ENCODE data around the gene GALNT2. TPM values are rescaled to one million over a fixed set of nuclear protein-coding genes. Genes with fewer than 3 reads are reported as not detected.

Gene GALNT2
- total RNA-seq, 1 experiment from 2014 or later: 152 TPM

DNA sequence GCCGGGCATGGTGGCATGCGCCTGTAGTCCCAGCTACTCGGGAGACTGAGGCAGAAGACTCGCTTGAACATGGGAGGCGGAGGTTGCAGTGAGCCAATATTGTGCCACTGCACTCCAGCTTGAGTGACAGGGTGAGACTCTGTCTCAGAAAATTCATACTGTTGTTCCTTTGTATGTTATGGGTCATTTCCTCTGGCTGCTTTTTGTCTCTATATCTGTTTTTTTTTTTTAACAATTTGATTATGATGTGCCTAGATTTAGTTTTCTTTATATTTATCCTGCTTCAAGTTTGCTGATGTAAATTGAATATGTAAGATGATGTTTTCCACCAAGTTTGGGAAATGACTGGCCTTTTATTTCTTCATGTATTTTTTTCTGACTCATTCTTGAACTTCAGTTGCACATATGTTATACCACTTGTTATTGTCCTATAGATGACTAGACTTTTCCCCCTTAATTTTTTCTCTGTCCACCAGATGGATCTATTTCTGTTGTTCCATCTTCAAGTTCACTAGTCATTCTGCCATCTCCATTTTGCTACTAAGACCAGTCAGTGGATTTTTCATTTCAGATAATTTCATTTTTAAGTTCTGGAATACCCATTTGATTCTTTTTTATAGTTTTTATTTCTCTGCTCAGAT is 173.5 kb downstream of the GALNT2 start:
- DNase-seq (ENCODE audit: low read depth, low spot score): no peak
- no peak overlapping the region for H3K27ac ChIP-seq (ENCODE audit: low read length)
- no peaks in the 10 kb centered on the region for H3K9me3 ChIP-seq (ENCODE audit: control insufficient read depth, insufficient read depth, low read depth, low read length)
- BruUV-seq (replicated peaks): no TSS peak
- POLR2A ChIA-PET: no interaction called here
- intact Hi-C loops (cut with micrococcal nuclease; ENCODE audit: unreplicated experiment): no loop called here
- CTCF ChIA-PET: interaction anchor here (0.6 kb wide), 1 partner anchor 169 kb away, joined by 3 read pairs; no protein-coding TSS in a partner anchor
- no peak for ATAC-seq
- H3K4me1 ChIP-seq (ENCODE audit: control insufficient read depth, insufficient read depth, low read length): no peaks in the 10 kb centered on the region
- no peaks in the 10 kb centered on the region for H3K36me3 ChIP-seq (ENCODE audit: control insufficient read depth, insufficient read depth, low read length)
- no peaks in the 10 kb centered on the region for H3K27me3 ChIP-seq (ENCODE audit: control insufficient read depth, insufficient read depth, low read length)
- in situ Hi-C loops (cut with HindIII; ENCODE audit: low pct_unique_long_range_greater_than_20kb, low sequenced_read_pairs): no loop called here
- TF ChIP-seq SIN3A (IDR thresholded peaks at IDR 0.05; ENCODE audit: borderline replicate concordance, insufficient read depth, low read depth, low read length) (no peak), POLR2AphosphoS5 (IDR thresholded peaks at IDR 0.05; ENCODE audit: low read depth, low read length) (no peak), TCF7L2 (IDR thresholded peaks at IDR 0.05; ENCODE audit: low read depth, low read length) (no peak)
- TF ChIP-seq, protein P1, sequence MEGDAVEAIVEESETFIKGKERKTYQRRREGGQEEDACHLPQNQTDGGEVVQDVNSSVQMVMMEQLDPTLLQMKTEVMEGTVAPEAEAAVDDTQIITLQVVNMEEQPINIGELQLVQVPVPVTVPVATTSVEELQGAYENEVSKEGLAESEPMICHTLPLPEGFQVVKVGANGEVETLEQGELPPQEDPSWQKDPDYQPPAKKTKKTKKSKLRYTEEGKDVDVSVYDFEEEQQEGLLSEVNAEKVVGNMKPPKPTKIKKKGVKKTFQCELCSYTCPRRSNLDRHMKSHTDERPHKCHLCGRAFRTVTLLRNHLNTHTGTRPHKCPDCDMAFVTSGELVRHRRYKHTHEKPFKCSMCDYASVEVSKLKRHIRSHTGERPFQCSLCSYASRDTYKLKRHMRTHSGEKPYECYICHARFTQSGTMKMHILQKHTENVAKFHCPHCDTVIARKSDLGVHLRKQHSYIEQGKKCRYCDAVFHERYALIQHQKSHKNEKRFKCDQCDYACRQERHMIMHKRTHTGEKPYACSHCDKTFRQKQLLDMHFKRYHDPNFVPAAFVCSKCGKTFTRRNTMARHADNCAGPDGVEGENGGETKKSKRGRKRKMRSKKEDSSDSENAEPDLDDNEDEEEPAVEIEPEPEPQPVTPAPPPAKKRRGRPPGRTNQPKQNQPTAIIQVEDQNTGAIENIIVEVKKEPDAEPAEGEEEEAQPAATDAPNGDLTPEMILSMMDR (IDR thresholded peaks at IDR 0.05): no peak
- TF ChIP-seq, protein P2, sequence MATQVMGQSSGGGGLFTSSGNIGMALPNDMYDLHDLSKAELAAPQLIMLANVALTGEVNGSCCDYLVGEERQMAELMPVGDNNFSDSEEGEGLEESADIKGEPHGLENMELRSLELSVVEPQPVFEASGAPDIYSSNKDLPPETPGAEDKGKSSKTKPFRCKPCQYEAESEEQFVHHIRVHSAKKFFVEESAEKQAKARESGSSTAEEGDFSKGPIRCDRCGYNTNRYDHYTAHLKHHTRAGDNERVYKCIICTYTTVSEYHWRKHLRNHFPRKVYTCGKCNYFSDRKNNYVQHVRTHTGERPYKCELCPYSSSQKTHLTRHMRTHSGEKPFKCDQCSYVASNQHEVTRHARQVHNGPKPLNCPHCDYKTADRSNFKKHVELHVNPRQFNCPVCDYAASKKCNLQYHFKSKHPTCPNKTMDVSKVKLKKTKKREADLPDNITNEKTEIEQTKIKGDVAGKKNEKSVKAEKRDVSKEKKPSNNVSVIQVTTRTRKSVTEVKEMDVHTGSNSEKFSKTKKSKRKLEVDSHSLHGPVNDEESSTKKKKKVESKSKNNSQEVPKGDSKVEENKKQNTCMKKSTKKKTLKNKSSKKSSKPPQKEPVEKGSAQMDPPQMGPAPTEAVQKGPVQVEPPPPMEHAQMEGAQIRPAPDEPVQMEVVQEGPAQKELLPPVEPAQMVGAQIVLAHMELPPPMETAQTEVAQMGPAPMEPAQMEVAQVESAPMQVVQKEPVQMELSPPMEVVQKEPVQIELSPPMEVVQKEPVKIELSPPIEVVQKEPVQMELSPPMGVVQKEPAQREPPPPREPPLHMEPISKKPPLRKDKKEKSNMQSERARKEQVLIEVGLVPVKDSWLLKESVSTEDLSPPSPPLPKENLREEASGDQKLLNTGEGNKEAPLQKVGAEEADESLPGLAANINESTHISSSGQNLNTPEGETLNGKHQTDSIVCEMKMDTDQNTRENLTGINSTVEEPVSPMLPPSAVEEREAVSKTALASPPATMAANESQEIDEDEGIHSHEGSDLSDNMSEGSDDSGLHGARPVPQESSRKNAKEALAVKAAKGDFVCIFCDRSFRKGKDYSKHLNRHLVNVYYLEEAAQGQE (IDR thresholded peaks at IDR 0.05; ENCODE audit: insufficient read depth in 1 of 2, low read depth in 2 of 2, low read length in 1 of 2): no peak
- no peak overlapping the region for H3K4me3 ChIP-seq (ENCODE audit: low read depth in 2 of 2, low read length in 2 of 2)

DNA sequence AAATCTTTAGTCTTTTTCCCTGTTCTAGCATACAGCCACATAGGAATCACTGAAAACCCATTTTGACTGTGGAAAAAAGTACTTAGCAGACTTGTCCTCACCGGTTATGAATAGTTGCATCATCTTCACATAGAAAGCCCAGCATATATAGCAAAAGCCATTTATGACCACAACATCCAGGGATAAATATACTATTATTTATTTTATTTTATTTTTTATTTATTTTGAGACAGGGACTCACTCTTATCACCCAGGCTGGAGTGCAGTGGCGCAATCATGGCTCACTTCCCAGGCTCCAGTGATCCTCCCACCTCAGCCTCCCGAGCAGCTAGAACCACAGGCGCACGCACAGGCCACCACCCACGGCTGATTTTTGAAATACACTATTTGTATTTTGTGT is 175.3 kb downstream of the GALNT2 start:
- no peak for ATAC-seq
- no peak overlapping the region for H3K4me3 ChIP-seq (ENCODE audit: low read depth in 2 of 2, low read length in 2 of 2)
- H3K4me1 ChIP-seq (ENCODE audit: control insufficient read depth, insufficient read depth, low read length): no peaks in the 10 kb centered on the region
- no peaks in the 10 kb centered on the region for H3K9me3 ChIP-seq (ENCODE audit: control insufficient read depth, insufficient read depth, low read depth, low read length)
- H3K27me3 ChIP-seq (ENCODE audit: control insufficient read depth, insufficient read depth, low read length): no peaks in the 10 kb centered on the region
- BruUV-seq (replicated peaks): no TSS peak
- CTCF ChIA-PET: no interaction called here
- TF ChIP-seq TCF7L2 (IDR thresholded peaks at IDR 0.05; ENCODE audit: low read depth, low read length) (no peak), SIN3A (IDR thresholded peaks at IDR 0.05; ENCODE audit: borderline replicate concordance, insufficient read depth, low read depth, low read length) (no peak), POLR2AphosphoS5 (IDR thresholded peaks at IDR 0.05; ENCODE audit: low read depth, low read length) (no peak)
- TF ChIP-seq, protein P1 (IDR thresholded peaks at IDR 0.05): no peak
- TF ChIP-seq, protein P2 (IDR thresholded peaks at IDR 0.05; ENCODE audit: insufficient read depth in 1 of 2, low read depth in 2 of 2, low read length in 1 of 2): no peak
- in situ Hi-C loops (cut with HindIII; ENCODE audit: low pct_unique_long_range_greater_than_20kb, low sequenced_read_pairs): no loop called here
- intact Hi-C loops (cut with micrococcal nuclease; ENCODE audit: unreplicated experiment): no loop called here
- H3K36me3 ChIP-seq (ENCODE audit: control insufficient read depth, insufficient read depth, low read length): no peaks in the 10 kb centered on the region
- H3K27ac ChIP-seq (ENCODE audit: low read length): no peak overlapping the region
- POLR2A ChIA-PET: no interaction called here
- DNase-seq (ENCODE audit: low read depth, low spot score): no peak
